IMR-90 (cell line): Measurements from ENCODE around the gene EBF3. TPM values are rescaled to one million over a fixed set of nuclear protein-coding genes. Genes with fewer than 3 reads are reported as not detected.

Experiments used
- ATAC-seq: fragments of 200-7000 bp; cut with Tn5 transposase; 2 replicates; pipeline ENCODE4 v1.9.1; 2020; ENCODE audit warnings: low read depth, mild to moderate bottlenecking, moderate library complexity
- BruUV-seq: library from RNA; stranded (reverse); fragments of 400-500 nt; replicated peaks from 2 replicates; lab custom pipeline; 2021; lab: Mats Ljungman, UMichigan
- CTCF ChIA-PET: fragments of 300-600 bp; formaldehyde crosslinking; extraction: SDS; loops from one replicate; lab custom pipeline; 2021; ENCODE audit warnings: antibody characterized with exemption; lab: Yijun Ruan, JAX
- POLR2A ChIA-PET: fragments of 300-600 bp; sonication (Branson Sonifier 250); formaldehyde crosslinking; loops from one replicate; lab custom pipeline; 2022; ENCODE audit warnings: antibody characterized with exemption; ENCODE audit not compliant: unreplicated experiment; lab: Charles Lee
- DNase-seq: peaks from one replicate; pipeline ENCODE4 v3.0.0; 2013
- H2AFZ ChIP-seq: replicated peaks from 2 replicates; pipeline ENCODE3; 2013; ENCODE audit warnings: low read length, mild to moderate bottlenecking; ENCODE audit not compliant: poor library complexity
- H2AK5ac ChIP-seq: 2 replicates; pipeline ENCODE4 v1.6.1; 2013; ENCODE audit warnings: low read depth, low read length, inconsistent platforms
- H2AK9ac ChIP-seq: replicated peaks from 2 replicates; pipeline ENCODE3; 2013; ENCODE audit warnings: mild to moderate bottlenecking, low read depth, low read length, moderate library complexity; ENCODE audit not compliant: poor library complexity
- H2BK120ac ChIP-seq: 2 replicates; pipeline ENCODE4 v1.6.1; 2013; ENCODE audit warnings: low read depth, low read length, inconsistent platforms
- H2BK15ac ChIP-seq: 3 replicates; pipeline ENCODE4 v1.6.1; 2013; ENCODE audit warnings: low read depth, low read length, inconsistent platforms
- H2BK20ac ChIP-seq: 2 replicates; pipeline ENCODE4 v1.6.1; 2013; ENCODE audit warnings: low read depth, mild to moderate bottlenecking, inconsistent platforms, low read length, moderate library complexity
- H2BK5ac ChIP-seq: 2 replicates; pipeline ENCODE4 v1.6.1; 2013; ENCODE audit warnings: mild to moderate bottlenecking, low read depth, low read length, inconsistent platforms; ENCODE audit not compliant: poor library complexity, severe bottlenecking
- H3K14ac ChIP-seq: replicated peaks from 2 replicates; pipeline ENCODE4 v1.6.1; 2013; ENCODE audit warnings: low read depth, low read length, inconsistent platforms
- H3K18ac ChIP-seq: 2 replicates; pipeline ENCODE4 v1.6.1; 2013; ENCODE audit warnings: low read depth, low read length, control low read depth
- H3K23ac ChIP-seq: 2 replicates; pipeline ENCODE4 v1.6.1; 2013; ENCODE audit warnings: low read depth, low read length, inconsistent platforms
- H3K27ac ChIP-seq: 2 replicates; pipeline ENCODE4 v1.5.1; 2013; ENCODE audit warnings: mild to moderate bottlenecking, control low read depth, low read length; ENCODE audit not compliant: insufficient read depth
- H3K27me3 ChIP-seq: 2 replicates; pipeline ENCODE4 v1.6.1; 2013; ENCODE audit warnings: low read length; ENCODE audit not compliant: control insufficient read depth, insufficient read depth
- H3K36me3 ChIP-seq: 2 replicates; pipeline ENCODE4 v1.6.1; 2013; ENCODE audit warnings: low read length, mixed read lengths; ENCODE audit not compliant: control insufficient read depth, insufficient read depth
- H3K4ac ChIP-seq: 2 replicates; pipeline ENCODE4 v1.6.1; 2013; ENCODE audit warnings: low read depth, low read length, inconsistent platforms
- H3K4me1 ChIP-seq: 2 replicates; pipeline ENCODE4 v1.6.1; 2013; ENCODE audit warnings: low read length, mixed read lengths; ENCODE audit not compliant: control insufficient read depth, insufficient read depth
- H3K4me2 ChIP-seq: 2 replicates; pipeline ENCODE4 v1.6.1; 2013; ENCODE audit warnings: low read depth, mild to moderate bottlenecking, control low read depth, low read length, moderate library complexity
- H3K4me3 ChIP-seq: 2 replicates; pipeline ENCODE4 v1.5.1; 2013; ENCODE audit warnings: low read depth, mild to moderate bottlenecking, control low read depth, low read length, moderate library complexity; ENCODE audit not compliant: insufficient read depth
- H3K56ac ChIP-seq: 2 replicates; pipeline ENCODE4 v1.6.1; 2013; ENCODE audit warnings: low read length, inconsistent platforms; ENCODE audit not compliant: insufficient read depth; ENCODE audit errors: extremely low read depth
- H3K79me1 ChIP-seq, 2 experiments: 2 replicates each; pipeline ENCODE4 v1.6.1; 2013; ENCODE audit warnings: low read length in 2 of 2, inconsistent platforms in 1 of 2, low read depth in 1 of 2
- H3K9ac ChIP-seq: 2 replicates; pipeline ENCODE4 v1.6.1; 2013; ENCODE audit warnings: low read depth, low read length, control low read depth
- H3K9me1 ChIP-seq: 2 replicates; pipeline ENCODE4 v1.6.1; 2013; ENCODE audit warnings: low read length, inconsistent platforms; ENCODE audit not compliant: insufficient read depth
- H3K9me3 ChIP-seq: 2 replicates; pipeline ENCODE4 v1.6.1; 2013; ENCODE audit warnings: low read length; ENCODE audit not compliant: control insufficient read depth, insufficient read depth
- H4K20me1 ChIP-seq: 2 replicates; pipeline ENCODE4 v1.6.1; 2013; ENCODE audit warnings: low read length, inconsistent platforms; ENCODE audit not compliant: insufficient read depth
- H4K5ac ChIP-seq: 2 replicates; pipeline ENCODE4 v1.6.1; 2013; ENCODE audit warnings: mild to moderate bottlenecking, low read depth, low read length, control low read depth
- H4K8ac ChIP-seq, 2 experiments: 2 replicates each; pipeline ENCODE4 v1.6.1; 2013; ENCODE audit warnings: low read depth in 2 of 2, low read length in 2 of 2, control low read depth in 1 of 2, inconsistent platforms in 1 of 2
- H4K91ac ChIP-seq: 2 replicates; pipeline ENCODE4 v1.6.1; 2013; ENCODE audit warnings: low read depth, low read length, inconsistent platforms; ENCODE audit not compliant: insufficient read depth
- BHLHE40 ChIP-seq: fragments of 150-350 bp; IDR thresholded peaks from 2 replicates; pipeline ENCODE4 v1.6.1; 2016; ENCODE audit warnings: mild to moderate bottlenecking, low read depth, low read length
- CEBPB ChIP-seq: IDR thresholded peaks from 2 replicates; pipeline ENCODE4 v1.6.1; 2012; ENCODE audit warnings: low read depth, low read length, improper control_type of control experiment
- CHD1 ChIP-seq: IDR thresholded peaks from 2 replicates; pipeline ENCODE4 v1.6.1; 2012; ENCODE audit warnings: low read depth, low read length, improper control_type of control experiment
- CTCF ChIP-seq: conservative IDR thresholded peaks from 2 replicates; pipeline ENCODE4 v1.5.1; 2012; ENCODE audit warnings: mild to moderate bottlenecking, low read depth, low read length, improper control_type of control experiment
- ELK1 ChIP-seq: fragments of 150-350 bp; IDR thresholded peaks from 2 replicates; pipeline ENCODE4 v1.6.1; 2016; ENCODE audit warnings: low read depth, mild to moderate bottlenecking, low read length, moderate library complexity, borderline replicate concordance
- FOS ChIP-seq: fragments of 150-350 bp; IDR thresholded peaks from 2 replicates; pipeline ENCODE4 v1.6.1; 2016; ENCODE audit warnings: low read depth, low read length
- MAFK ChIP-seq: IDR thresholded peaks from 2 replicates; pipeline ENCODE4 v1.6.1; 2012; ENCODE audit warnings: low read depth, low read length, improper control_type of control experiment
- MAZ ChIP-seq: IDR thresholded peaks from 2 replicates; pipeline ENCODE4 v1.6.1; 2012; ENCODE audit warnings: low read depth, mild to moderate bottlenecking, low read length, improper control_type of control experiment, moderate library complexity, borderline replicate concordance
- MXI1 ChIP-seq: IDR thresholded peaks from 2 replicates; pipeline ENCODE4 v1.6.1; 2012; ENCODE audit warnings: low read depth, mild to moderate bottlenecking, low read length, moderate library complexity, borderline replicate concordance
- NFE2L2 ChIP-seq: fragments of 150-350 bp; IDR thresholded peaks from 2 replicates; pipeline ENCODE4 v1.6.1; 2016; ENCODE audit warnings: low read depth, mild to moderate bottlenecking, low read length
- POLR2A ChIP-seq: IDR thresholded peaks from 2 replicates; pipeline ENCODE4 v1.6.1; 2012; ENCODE audit warnings: mild to moderate bottlenecking, low read depth, low read length
- RAD21 ChIP-seq: IDR thresholded peaks from 2 replicates; pipeline ENCODE4 v1.6.1; 2012; ENCODE audit warnings: low read length, improper control_type of control experiment
- RCOR1 ChIP-seq: IDR thresholded peaks from 2 replicates; pipeline ENCODE4 v1.6.1; 2012; ENCODE audit warnings: mild to moderate bottlenecking, low read length, improper control_type of control experiment; ENCODE audit not compliant: insufficient replicate concordance
- RFX5 ChIP-seq: IDR thresholded peaks from 2 replicates; pipeline ENCODE4 v1.8.0; 2012; ENCODE audit warnings: low read depth, mild to moderate bottlenecking, low read length, moderate library complexity
- SMC3 ChIP-seq: fragments of 150-350 bp; IDR thresholded peaks from 2 replicates; pipeline ENCODE4 v1.6.1; 2016; ENCODE audit warnings: low read depth, mild to moderate bottlenecking, antibody characterized with exemption, low read length, moderate library complexity
- USF2 ChIP-seq: fragments of 150-350 bp; IDR thresholded peaks from 2 replicates; pipeline ENCODE4 v1.6.1; 2017; ENCODE audit warnings: mild to moderate bottlenecking, antibody characterized with exemption, low read length, low read depth
- WGBS, 2 experiments: methylation state at CpG; one replicate each; pipeline versions ENCODE4 v1.1.5 to v1.1.7; 2013; ENCODE audit warnings: missing lambda C conversion rate in 2 of 2; ENCODE audit not compliant: insufficient read length in 1 of 2; ENCODE audit errors: extremely low coverage in 2 of 2; 5-methylcytosine and 5-hydroxymethylcytosine counted together
- dilution Hi-C: fragments of 300-500 bp; cut with HindIII; formaldehyde crosslinking; loops from one replicate; pipeline ENCODE4 v1.14.3; 2018; ENCODE audit warnings: low sequenced_read_pairs; ENCODE audit not compliant: unreplicated experiment
- in situ Hi-C: fragments of 300-500 bp; cut with MboI; formaldehyde crosslinking; loops from 3 replicates; pipeline ENCODE4 v1.14.3; 2019; ENCODE audit warnings: low sequenced_read_pairs, inconsistent platforms, mixed read lengths
- intact Hi-C: fragments of 100-400 bp; cut with micrococcal nuclease; formaldehyde crosslinking; loops from 2 replicates; pipeline ENCODE4 v1.10.0; 2022
- polyA plus RNA-seq, 3 experiments: library from polyadenylated mRNA; depleted of rRNA; stranded (reverse); fragments of >200 nt; gene quantifications; 2 replicates each; pipeline ENCODE4 v1.2.3, GENCODE V29; 2012; ENCODE audit warnings: low replicate concordance in 1 of 3
- total RNA-seq: library from RNA; depleted of rRNA; stranded (reverse); fragments of >200 nt; gene quantifications from 2 replicates; pipeline ENCODE4 v1.2.3, GENCODE V29; 2012

Gene EBF3
- total and polyA plus RNA-seq, 2 of the 4 experiments (the other 2 are of a cell fraction): 0.36 to 0.70 TPM

DNA sequence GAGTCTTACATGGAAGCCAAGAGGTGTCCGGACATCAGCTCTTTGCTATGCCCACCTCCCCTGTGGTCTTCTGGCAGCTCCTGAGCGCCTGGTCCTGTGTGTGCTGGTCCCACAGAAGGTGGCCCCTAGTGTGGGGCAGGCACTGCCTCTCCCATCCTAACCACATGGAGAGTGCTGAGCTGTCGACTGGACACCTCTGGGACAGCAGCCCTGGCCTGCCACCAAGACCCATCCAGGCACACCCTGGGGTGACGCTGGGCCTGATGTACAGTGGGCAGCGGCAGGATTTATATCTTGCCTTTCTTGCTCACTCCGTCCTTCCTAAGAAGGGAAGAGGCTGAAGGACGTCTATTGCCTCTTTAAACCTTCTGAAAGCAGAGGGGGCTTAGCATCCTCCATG lies 98.7 kb downstream of the EBF3 start:
- Histone ChIP-seq H3K4me3 (no peak overlapping the region), H3K9ac (no peak overlapping the region), H3K56ac (no peak overlapping the region), H3K4me2 (no peak overlapping the region), H3K79me1 (no peaks in the 10 kb centered on the region), H2BK5ac (no peak overlapping the region), H4K5ac (no peak overlapping the region), H3K14ac (no peak overlapping the region), H3K4me1 (no peaks in the 10 kb centered on the region), H2BK120ac (no peak overlapping the region), H3K23ac (no peak overlapping the region), H3K36me3 (peaks cover 3% of the 10 kb centered on the region; the same call in 1 of the 2 replicates), H3K27me3 (no peaks in the 10 kb centered on the region), H2BK20ac (no peak overlapping the region), H2AK5ac (no peak overlapping the region), H3K4ac (no peak overlapping the region), H4K91ac (no peak overlapping the region), H4K20me1 (no peaks in the 10 kb centered on the region), H4K8ac (no peak overlapping the region), H2AK9ac (no peak overlapping the region), H3K9me3 (peaks cover 14% of the 10 kb centered on the region), H2BK15ac (no peak overlapping the region), H2AFZ (no peak overlapping the region), H3K27ac (no peak overlapping the region), H3K9me1 (no peaks in the 10 kb centered on the region), H3K18ac (no peak overlapping the region)
- ATAC-seq (no peak), DNase-seq (no peak)
- POLR2A ChIA-PET: no interaction called here
- in situ Hi-C loops: no loop called here
- intact Hi-C loops: no loop called here
- dilution Hi-C loops: no loop called here
- no TSS peak for BruUV-seq
- WGBS, 2 experiments: no CpG with 5 or more reads among the region's 7 CpGs
- TF ChIP-seq SMC3: no peak
- TF ChIP-seq RAD21: no peak
- no peak for TF ChIP-seq RCOR1
- TF ChIP-seq NFE2L2: no peak
- TF ChIP-seq CHD1: no peak
- no peak for TF ChIP-seq MAFK
- TF ChIP-seq MXI1: no peak
- TF ChIP-seq MAZ: no peak
- TF ChIP-seq USF2: no peak
- TF ChIP-seq CEBPB: no peak
- TF ChIP-seq BHLHE40: no peak
- no peak for TF ChIP-seq RFX5
- TF ChIP-seq POLR2A: no peak
- TF ChIP-seq ELK1: no peak
- TF ChIP-seq FOS: no peak
- TF ChIP-seq CTCF: no peak
- CTCF ChIA-PET: no interaction called here
